HG02981 (cell line): Measurements from ENCODE around the gene COL8A2.

Experiments
- ATAC-seq: cut with Tn5 transposase; IDR thresholded peaks from one replicate; pipeline ENCODE4 v1.9.1; 2021; ENCODE audit warnings: mild to moderate bottlenecking, moderate library complexity; ENCODE audit not compliant: unreplicated experiment

The COL8A2 gene

DNA sequence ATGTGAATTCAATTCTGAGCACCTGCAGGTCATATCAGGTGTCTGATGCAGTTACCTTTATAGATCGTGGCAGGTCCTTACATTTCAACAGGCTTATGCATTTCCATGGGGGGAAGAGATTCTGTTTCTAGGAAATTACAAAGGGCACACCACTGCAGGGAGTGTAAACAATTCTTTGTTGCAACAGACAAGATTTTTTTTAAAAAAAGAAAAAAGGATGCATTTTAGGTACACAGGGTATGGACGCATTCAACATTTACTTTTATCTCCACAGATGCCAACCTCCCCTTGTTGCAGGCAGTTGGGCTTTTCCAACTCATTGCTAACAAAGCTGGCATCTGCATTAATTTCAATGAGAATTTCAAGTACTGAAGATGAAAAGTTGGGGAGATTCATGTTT, 54.7 kb downstream of the COL8A2 start:
- ATAC-seq, result no peak

DNA sequence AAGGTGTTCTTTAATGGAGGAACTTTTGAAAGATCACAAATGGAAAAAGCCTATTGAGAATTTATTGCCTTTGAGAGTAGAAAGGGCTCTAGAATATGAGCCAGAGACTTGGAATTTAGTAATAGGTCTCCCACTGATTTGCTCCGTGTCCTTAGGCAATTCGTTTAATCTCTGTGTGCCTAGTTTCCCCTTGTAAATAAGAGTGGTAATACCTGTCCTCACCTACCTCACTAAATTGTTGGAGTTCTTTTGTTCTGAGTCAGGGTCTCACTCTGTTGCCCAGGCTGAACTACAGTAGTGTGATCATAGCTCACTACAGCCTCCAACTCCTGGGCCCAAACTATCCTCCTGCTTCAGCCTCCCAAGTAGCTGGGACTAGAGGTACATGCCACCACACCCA, 56.2 kb downstream of the COL8A2 start:
- no peak for ATAC-seq

- ATAC-seq, result no peak
Observed at GRCh38 chr1:36067871-36068270, 57.2 kb downstream of the COL8A2 start.

DNA sequence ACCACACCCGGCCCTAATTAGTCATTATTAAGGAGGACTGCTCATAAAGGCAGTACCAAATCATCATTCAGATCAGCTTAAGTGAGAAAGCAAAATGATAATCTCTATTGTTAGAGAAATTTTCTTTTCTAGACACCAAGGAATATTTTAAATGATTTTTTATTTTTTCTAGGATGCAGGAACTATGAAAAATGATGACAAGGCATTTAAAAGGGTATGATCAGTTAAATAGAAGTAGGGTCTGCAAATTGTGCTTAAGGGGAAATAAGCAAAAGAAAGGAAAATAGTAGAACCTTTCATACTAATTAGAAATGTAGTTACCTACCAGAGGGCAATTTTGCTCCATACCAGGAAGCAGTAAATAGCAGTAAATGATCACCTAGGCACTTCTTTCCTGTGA, 62.7 kb downstream of the COL8A2 start:
- ATAC-seq, result no peak

DNA sequence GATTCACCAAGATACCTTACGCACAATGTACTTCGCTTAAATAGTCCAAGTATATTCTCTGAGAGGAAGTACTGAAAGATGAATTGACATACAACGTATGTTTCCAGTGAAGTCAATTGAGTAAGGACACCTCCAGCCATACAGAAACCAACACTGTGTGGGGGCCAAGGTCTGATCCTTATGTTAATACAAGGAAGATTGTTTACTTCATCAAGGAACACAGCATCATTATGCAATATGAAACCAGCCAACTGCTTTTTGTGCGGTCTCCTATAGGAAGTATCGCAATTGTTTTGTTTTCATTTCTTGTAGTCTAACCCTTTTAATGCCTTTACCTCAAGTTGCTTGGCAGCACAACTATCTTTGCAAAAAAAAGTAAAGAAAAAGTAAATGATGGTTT, 69.3 kb downstream of the COL8A2 start:
- ATAC-seq, result no peak

DNA sequence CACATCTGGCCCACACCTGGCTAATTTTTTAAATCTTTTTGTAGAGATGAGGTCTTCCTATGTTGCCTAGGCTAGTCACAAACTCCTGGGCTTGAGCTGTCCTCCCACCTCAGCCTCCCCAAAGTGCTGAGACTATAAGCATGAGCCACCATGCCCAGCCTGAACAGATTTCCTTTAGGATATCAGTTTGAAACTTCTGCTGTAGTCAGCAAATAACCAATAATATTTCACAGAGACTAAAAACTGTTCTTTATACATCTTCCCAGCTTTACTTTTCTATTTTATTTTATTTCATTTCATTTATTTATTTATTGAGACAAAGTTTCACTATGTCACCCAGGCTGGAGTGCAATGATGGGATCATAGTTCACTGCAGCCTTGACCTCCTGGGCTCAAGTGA, 71.0 kb downstream of the COL8A2 start:
- ATAC-seq, result no peak

GRCh38 chr1:36051821-36052220, 73.2 kb downstream of the COL8A2 start:
- no peak for ATAC-seq
